IMR-90 (cell line): ENCODE data around the gene IGF2R. TPM values are rescaled to one million over a fixed set of nuclear protein-coding genes. Genes with fewer than 3 reads are reported as not detected.

Experiments
- CEBPB ChIP-seq: IDR thresholded peaks from 2 replicates; pipeline ENCODE4 v1.6.1; 2012; ENCODE audit warnings: low read depth, low read length, improper control_type of control experiment
- FOS ChIP-seq: fragments of 150-350 bp; IDR thresholded peaks from 2 replicates; pipeline ENCODE4 v1.6.1; 2016; ENCODE audit warnings: low read depth, low read length
- MAFK ChIP-seq: IDR thresholded peaks from 2 replicates; pipeline ENCODE4 v1.6.1; 2012; ENCODE audit warnings: low read depth, low read length, improper control_type of control experiment
- MAZ ChIP-seq: IDR thresholded peaks from 2 replicates; pipeline ENCODE4 v1.6.1; 2012; ENCODE audit warnings: low read depth, mild to moderate bottlenecking, low read length, improper control_type of control experiment, moderate library complexity, borderline replicate concordance
- POLR2A ChIP-seq: IDR thresholded peaks from 2 replicates; pipeline ENCODE4 v1.6.1; 2012; ENCODE audit warnings: mild to moderate bottlenecking, low read depth, low read length
- RFX5 ChIP-seq: IDR thresholded peaks from 2 replicates; pipeline ENCODE4 v1.8.0; 2012; ENCODE audit warnings: low read depth, mild to moderate bottlenecking, low read length, moderate library complexity
- polyA plus RNA-seq, 3 experiments: library from polyadenylated mRNA; depleted of rRNA; stranded (reverse); fragments of >200 nt; gene quantifications; 2 replicates each; pipeline ENCODE4 v1.2.3, GENCODE V29; 2012; ENCODE audit warnings: low replicate concordance in 1 of 3
- total RNA-seq: library from RNA; depleted of rRNA; stranded (reverse); fragments of >200 nt; gene quantifications from 2 replicates; pipeline ENCODE4 v1.2.3, GENCODE V29; 2012

Gene IGF2R
- total and polyA plus RNA-seq, 2 of the 4 experiments (the other 2 are of a cell fraction), result 33.2 to 41.4 TPM

GRCh38 chr6:160088069-160088783 lies 119.3 kb downstream of the IGF2R start (continued):
- TF ChIP-seq CEBPB (peak; percentile 51; the same call in 1 of the 2 replicates), POLR2A (no peak), MAFK (no peak), RFX5 (no peak), MAZ (no peak), FOS (peak; percentile 33; the same call in 1 of the 2 replicates)
